GM12878 (cell line): ENCODE results near the gene AGTRAP. TPM values are rescaled to one million over a fixed set of nuclear protein-coding genes. Genes with fewer than 3 reads are reported as not detected.

Experiments
- ATAC-seq: fragments of 200-7000 bp; cut with Tn5 transposase; 3 replicates; pipeline ENCODE4 v1.9.1; 2020; ENCODE audit warnings: mild to moderate bottlenecking, moderate library complexity
- BruUV-seq: library from RNA; stranded (reverse); fragments of 400-500 nt; replicated peaks from 2 replicates; lab custom pipeline; 2021; lab: Mats Ljungman, UMichigan
- CTCF ChIA-PET: fragments of 300-600 bp; sonication (Branson Sonifier 250); formaldehyde crosslinking; extraction: SDS; loops from one replicate; lab custom pipeline; 2021; ENCODE audit warnings: inconsistent platforms; lab: Yijun Ruan, JAX
- POLR2A ChIA-PET: fragments of 350-600 bp; formaldehyde crosslinking; extraction: SDS; loops from one replicate; lab custom pipeline; 2021; ENCODE audit warnings: inconsistent platforms; lab: Charles Lee
- RAD21 ChIA-PET: fragments of 300-600 bp; sonication (Branson Sonifier 250); formaldehyde crosslinking; loops from one replicate; lab custom pipeline; 2023; ENCODE audit warnings: antibody characterized with exemption; ENCODE audit not compliant: unreplicated experiment; lab: Charles Lee
- SMC1A ChIA-PET: fragments of 300-600 bp; sonication (Branson Sonifier 250); formaldehyde crosslinking; loops from one replicate; lab custom pipeline; 2023; ENCODE audit not compliant: unreplicated experiment, uncharacterized antibody; lab: Charles Lee
- DNase-seq: peaks from one replicate; pipeline ENCODE4 v3.0.0-alpha.2; 2011; ENCODE audit warnings: low read depth, low spot score
- FAIRE-seq: peaks from 3 replicates; lab custom pipeline; 2011; peaks lifted over from hg19 to GRCh38; lab: Jason Lieb, UNC
- H2AFZ ChIP-seq: 2 replicates; pipeline ENCODE4 v1.6.0; 2011; ENCODE audit warnings: low read depth, low read length, control low read depth; ENCODE audit not compliant: control insufficient read depth
- H3K27ac ChIP-seq: 2 replicates; pipeline ENCODE4 v1.5.1; 2011; ENCODE audit warnings: control low read depth; ENCODE audit not compliant: control insufficient read depth, insufficient read depth
- H3K27me3 ChIP-seq, 2 experiments: replicated peaks in 1 of 2; 2 replicates each; pipeline versions ENCODE4 v1.6.0 to v1.6.1; 2011; ENCODE audit warnings: low read length in 1 of 2; ENCODE audit not compliant: control insufficient read depth in 2 of 2, insufficient read depth in 2 of 2
- H3K36me3 ChIP-seq, 2 experiments: 2 replicates each; pipeline ENCODE4 v1.5.1; 2011; ENCODE audit warnings: low read length in 1 of 2; ENCODE audit not compliant: control insufficient read depth in 2 of 2, insufficient read depth in 2 of 2
- H3K4me1 ChIP-seq: 2 replicates; pipeline ENCODE4 v1.6.1; 2011; ENCODE audit warnings: mild to moderate bottlenecking, low read length, moderate library complexity, mixed read lengths; ENCODE audit not compliant: control insufficient read depth, insufficient read depth
- H3K4me2 ChIP-seq: 2 replicates; pipeline ENCODE4 v1.6.0; 2011; ENCODE audit warnings: control low read depth; ENCODE audit not compliant: control insufficient read depth, insufficient read depth
- H3K4me3 ChIP-seq: fragments of 200-600 bp; sonication (generic); 2 replicates; pipeline ENCODE4 v1.5.1; 2016
- H3K79me2 ChIP-seq: 2 replicates; pipeline ENCODE4 v1.6.0; 2011; ENCODE audit warnings: low read length; ENCODE audit not compliant: control insufficient read depth, insufficient read depth
- H3K9ac ChIP-seq: 2 replicates; pipeline ENCODE4 v1.8.0; 2011; ENCODE audit warnings: low read length, control low read depth, mixed read lengths; ENCODE audit not compliant: control insufficient read depth, insufficient read depth
- H3K9me3 ChIP-seq: replicated peaks from 3 replicates; pipeline ENCODE4 v1.5.1; 2011; ENCODE audit warnings: mild to moderate bottlenecking, low read length; ENCODE audit not compliant: control insufficient read depth, insufficient read depth
- H4K20me1 ChIP-seq: 2 replicates; pipeline ENCODE4 v1.6.0; 2011; ENCODE audit not compliant: control insufficient read depth, insufficient read depth
- BACH1 ChIP-seq: fragments of 450-650 bp; IDR thresholded peaks from 2 replicates; pipeline ENCODE4 v1.6.1; 2017; ENCODE audit warnings: mild to moderate bottlenecking, borderline replicate concordance
- BMI1 ChIP-seq: fragments of 450-650 bp; IDR thresholded peaks from 2 replicates; pipeline ENCODE4 v1.6.1; 2016; ENCODE audit warnings: mild to moderate bottlenecking, moderate library complexity, borderline replicate concordance
- CEBPB ChIP-seq, 2 experiments: fragments of 150-350 bp in 1 of 2; IDR thresholded peaks; 2 replicates each; pipeline ENCODE4 v1.6.1; 2012 to 2014; ENCODE audit warnings: low read depth in 2 of 2, low read length in 2 of 2, borderline replicate concordance in 1 of 2, inconsistent platforms in 1 of 2
- E4F1 ChIP-seq: fragments of 450-650 bp; IDR thresholded peaks from 2 replicates; pipeline ENCODE4 v1.6.1; 2018; ENCODE audit warnings: borderline replicate concordance, mild to moderate bottlenecking; ENCODE audit not compliant: partially characterized antibody
- ESRRA ChIP-seq: IDR thresholded peaks from 2 replicates; pipeline ENCODE4 v1.6.1; 2012; ENCODE audit warnings: mild to moderate bottlenecking, low read length, improper control_type of control experiment
- FOS ChIP-seq: IDR thresholded peaks from 3 replicates; pipeline ENCODE4 v1.6.1; 2011; ENCODE audit warnings: borderline replicate concordance; ENCODE audit not compliant: insufficient read length; ENCODE audit errors: extremely low read depth
- GABPA ChIP-seq: IDR thresholded peaks from 2 replicates; pipeline ENCODE4 v1.6.1; 2014; ENCODE audit warnings: antibody characterized with exemption, low read depth, mild to moderate bottlenecking, inconsistent platforms
- IKZF1 ChIP-seq: fragments of 450-650 bp; conservative IDR thresholded peaks from 2 replicates; pipeline ENCODE4 v1.6.1; 2017; ENCODE audit warnings: antibody characterized with exemption, mild to moderate bottlenecking
- NR2F1 ChIP-seq: fragments of 450-650 bp; conservative IDR thresholded peaks from 2 replicates; pipeline ENCODE4 v1.6.1; 2017; ENCODE audit warnings: mild to moderate bottlenecking
- NRF1 ChIP-seq: conservative IDR thresholded peaks from 2 replicates; pipeline ENCODE4 v1.6.1; 2011; ENCODE audit warnings: mild to moderate bottlenecking, low read depth, low read length, improper control_type of control experiment
- PKNOX1 ChIP-seq: fragments of 450-650 bp; IDR thresholded peaks from 2 replicates; pipeline ENCODE4 v1.6.1; 2016; ENCODE audit warnings: mild to moderate bottlenecking
- PML ChIP-seq: IDR thresholded peaks from 2 replicates; pipeline ENCODE4 v1.6.1; 2012; ENCODE audit warnings: low read length, inconsistent platforms
- RAD51 ChIP-seq: fragments of 450-650 bp; IDR thresholded peaks from 2 replicates; pipeline ENCODE4 v1.6.1; 2016; ENCODE audit warnings: moderate library complexity, mild to moderate bottlenecking, inconsistent platforms
- SMARCA5 ChIP-seq: fragments of 450-650 bp; IDR thresholded peaks from 2 replicates; pipeline ENCODE4 v1.6.1; 2017; ENCODE audit warnings: mild to moderate bottlenecking
- ZNF24 ChIP-seq: fragments of 450-650 bp; IDR thresholded peaks from 2 replicates; pipeline ENCODE4 v1.6.1; 2017; ENCODE audit warnings: antibody characterized with exemption, mild to moderate bottlenecking
- WGBS: methylation state at CpG from one replicate; pipeline ENCODE4 v1.1.6; 2016; ENCODE audit warnings: low lambda C conversion rate; ENCODE audit not compliant: insufficient replicate concordance, insufficient coverage; ENCODE audit errors: missing lambda C conversion rate; 5-methylcytosine and 5-hydroxymethylcytosine counted together
- in situ Hi-C: fragments of 300-500 bp; cut with MboI; formaldehyde crosslinking; loops from 9 replicates; pipeline ENCODE4 v1.14.3; 2018; ENCODE audit warnings: mixed read lengths
- intact Hi-C: fragments of 100-400 bp; cut with micrococcal nuclease; formaldehyde crosslinking; loops from one replicate; pipeline ENCODE4 v1.14.2; 2022; ENCODE audit not compliant: unreplicated experiment
- polyA plus RNA-seq, 11 experiments: library from polyadenylated mRNA; depleted of rRNA in 4 of 11; unstranded in 6 of 11; stranded (reverse) in 5 of 11; fragments of >200 nt; fragmentation: Nextera tagmentation in 4 of 11; fragmentation: Illumina TruSeq in 1 of 11; extraction: Ambion mirVana in 4 of 11; extraction: Trizol in 1 of 11; gene quantifications; 1 replicate in 1 of 11; 2 replicates in 10 of 11; pipeline versions ENCODE4 v1.2.1 to v1.2.3, GENCODE V29; 2011 to 2016; ENCODE audit warnings: inconsistent platforms in 2 of 11, missing spikeins in 2 of 11, low read depth in 1 of 11
- total RNA-seq, 4 experiments: library from RNA; depleted of rRNA in 3 of 4; stranded (reverse); fragments of >200 nt in 3 of 4; fragmentation: Illumina TruSeq in 1 of 4; extraction: Trizol in 1 of 4; gene quantifications; 2 replicates each; pipeline versions ENCODE4 v1.2.1 to v1.2.3, GENCODE V29; 2013 to 2021

The AGTRAP gene
- total and polyA plus RNA-seq, 10 of the 15 experiments (the other 5 are each of a cell fraction or from before 2014, with no cell fraction given) = 3.0 to 17.4 (median 10.2) TPM

GRCh38 chr1:11764519-11764918 lies 28.6 kb downstream of the AGTRAP start (continued):
- TF ChIP-seq E4F1 = no peak
- TF ChIP-seq PKNOX1 = no peak
- no peak for TF ChIP-seq PML
- no peak for TF ChIP-seq BACH1
- TF ChIP-seq GABPA = no peak
- TF ChIP-seq NRF1 = no peak
- TF ChIP-seq CEBPB (IDR thresholded peaks at IDR 0.05; ENCODE audit: borderline replicate concordance in 1 of 2, low read depth in 2 of 2, low read length in 2 of 2) = no peak
- TF ChIP-seq ESRRA = no peak

GRCh38 chr1:11765661-11766428 lies 29.9 kb downstream of the AGTRAP start:
- ChIA-PET POLR2A (interaction anchor here (0.6 kb wide), 1 partner anchor 23 kb away, joined by 4 read pairs; no protein-coding TSS in a partner anchor), RAD21 (no interaction called here)
- Histone ChIP-seq H3K27ac (no peak overlapping the region), H3K9me3 (no peaks in the 10 kb centered on the region), H3K79me2 (no peaks in the 10 kb centered on the region), H3K36me3 (no peaks in the 10 kb centered on the region)
- ATAC-seq = no peak
- TF ChIP-seq FOS = no peak
- TF ChIP-seq NR2F1 = no peak
- no peak for TF ChIP-seq RAD51
- TF ChIP-seq SMARCA5 = no peak
- no peak for TF ChIP-seq IKZF1
- TF ChIP-seq BMI1 = no peak
- no peak for TF ChIP-seq ZNF24
- TF ChIP-seq, all 136 proteins: peak for 0
- CTCF ChIA-PET = interaction anchor here (1.7 kb wide), 1 partner anchor 19 kb away, joined by 5 read pairs; no protein-coding TSS in a partner anchor
- Histone ChIP-seq H3K4me3 (no peak overlapping the region), H4K20me1 (no peaks in the 10 kb centered on the region), H3K27me3 (no peaks in the 10 kb centered on the region; a peak in 1 of 4 replicates), H3K4me2 (no peak overlapping the region), H3K9ac (no peak overlapping the region), H2AFZ (no peak overlapping the region), H3K4me1 (no peaks in the 10 kb centered on the region)
- SMC1A ChIA-PET = no interaction called here
- in situ Hi-C loops (no loop called here), intact Hi-C loops (no loop called here)
- no TSS peak for BruUV-seq
- WGBS = 35% methylated on average over 19 of the region's 19 CpGs
- DNase-seq (no peak), FAIRE-seq (no peak)
